Uterus (tissue), 2 donors: ENCODE measurements around the gene STRBP.

ENCODE experiments used
- CTCF ChIP-seq, 4 experiments: fragments of 200-600 bp in 2 of 4; fragments of 450-650 bp in 2 of 4; sonication (generic) in 2 of 4; IDR thresholded peaks; one replicate each; pipeline ENCODE4 v1.5.1; 2016 to 2019; ENCODE audit warnings: antibody characterized with exemption in 4 of 4, mild to moderate bottlenecking in 2 of 4, moderate library complexity in 1 of 4
- POLR2A ChIP-seq, 2 donors: fragments of 450-650 bp; IDR thresholded peaks; one replicate each; pipeline ENCODE4 v1.6.1; 2016; ENCODE audit warnings: antibody characterized with exemption in 2 of 2, mild to moderate bottlenecking in 1 of 2, moderate library complexity in 1 of 2

- no peak for TF ChIP-seq CTCF (IDR thresholded peaks at IDR 0.05)
- TF ChIP-seq POLR2A (IDR thresholded peaks at IDR 0.05): no peak
These were observed 46.2 kb upstream of the STRBP start for GRCh38 chr9:123314617-123315016.
